ENCODE results near the gene DBF4B. TPM values are rescaled to one million over a fixed set of nuclear protein-coding genes. Genes with fewer than 3 reads are reported as not detected.

DBF4B gene
- total and polyA plus RNA-seq, 2 of the 13 experiments (the other 11 are each of a cell fraction or from before 2014, with no cell fraction given), result 11.7 to 13.2 TPM

DNA sequence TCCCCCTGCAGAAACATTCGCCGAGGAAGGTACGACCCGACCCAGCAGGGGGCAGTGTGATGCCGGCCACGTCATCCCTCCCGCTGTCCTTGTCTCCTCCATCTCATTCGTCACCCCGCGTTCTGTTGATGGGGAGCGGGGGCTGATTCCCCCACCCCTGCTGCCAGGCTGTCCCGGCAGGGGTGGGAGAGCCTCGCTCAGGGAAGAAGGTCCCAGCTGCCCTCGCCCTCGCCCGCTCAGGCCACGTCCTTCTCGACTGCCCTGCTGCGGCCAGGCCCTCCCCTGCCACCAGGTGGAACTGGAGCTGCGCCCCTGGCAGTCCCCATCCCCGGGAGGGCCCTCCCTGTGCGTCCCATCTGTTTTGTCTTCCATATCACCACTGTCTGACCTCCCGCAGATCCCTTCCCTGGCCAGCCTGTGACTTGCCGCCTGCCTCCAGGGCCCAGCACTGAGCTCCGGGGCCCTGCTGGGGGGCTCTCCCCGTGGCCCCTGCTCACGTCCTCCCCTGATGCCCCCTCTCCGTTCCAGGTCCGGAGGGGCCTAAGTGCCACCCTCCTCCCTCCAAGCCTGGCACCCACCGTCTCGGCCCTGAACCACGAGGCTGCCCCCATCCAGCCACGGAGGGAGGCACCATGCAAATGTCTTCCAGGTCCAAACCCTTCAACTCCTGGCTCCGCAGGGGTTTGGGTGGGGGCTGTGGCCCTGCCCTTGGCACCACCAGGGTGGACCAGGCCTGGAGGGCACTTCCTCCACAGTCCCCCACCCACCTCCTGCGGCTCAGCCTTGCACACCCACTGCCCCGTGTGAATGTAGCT is 71.0 kb downstream of the DBF4B start (continued):
- no peak for TF ChIP-seq HMG20A (CRISPR knock-in tag; IDR thresholded peaks at IDR 0.05; ENCODE audit: borderline replicate concordance)
- TF ChIP-seq CHCHD3 (CRISPR knock-in tag; IDR thresholded peaks at IDR 0.05), result no peak
- TF ChIP-seq ZNF562 (CRISPR knock-in tag; IDR thresholded peaks at IDR 0.05; ENCODE audit: borderline replicate concordance), result no peak
- TF ChIP-seq, protein P1, sequence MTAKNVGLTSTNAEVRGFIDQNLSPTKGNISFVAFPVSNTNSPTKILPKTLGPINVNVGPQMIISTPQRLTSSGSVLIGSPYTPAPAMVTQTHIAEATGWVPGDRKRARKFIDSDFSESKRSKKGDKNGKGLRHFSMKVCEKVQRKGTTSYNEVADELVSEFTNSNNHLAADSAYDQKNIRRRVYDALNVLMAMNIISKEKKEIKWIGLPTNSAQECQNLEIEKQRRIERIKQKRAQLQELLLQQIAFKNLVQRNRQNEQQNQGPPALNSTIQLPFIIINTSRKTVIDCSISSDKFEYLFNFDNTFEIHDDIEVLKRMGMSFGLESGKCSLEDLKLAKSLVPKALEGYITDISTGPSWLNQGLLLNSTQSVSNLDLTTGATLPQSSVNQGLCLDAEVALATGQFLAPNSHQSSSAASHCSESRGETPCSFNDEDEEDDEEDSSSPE (CRISPR knock-in tag; IDR thresholded peaks at IDR 0.05), result no peak
- no peak for TF ChIP-seq KAT2B (IDR thresholded peaks at IDR 0.05; ENCODE audit: borderline replicate concordance, low read depth, low read length)
- TF ChIP-seq, protein P2, sequence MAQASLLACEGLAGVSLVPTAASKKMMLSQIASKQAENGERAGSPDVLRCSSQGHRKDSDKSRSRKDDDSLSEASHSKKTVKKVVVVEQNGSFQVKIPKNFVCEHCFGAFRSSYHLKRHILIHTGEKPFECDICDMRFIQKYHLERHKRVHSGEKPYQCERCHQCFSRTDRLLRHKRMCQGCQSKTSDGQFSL (CRISPR knock-in tag; IDR thresholded peaks at IDR 0.05), result no peak; the same call in 1 of the 2 replicates
- no peak for TF ChIP-seq ZNF33A (CRISPR knock-in tag; IDR thresholded peaks at IDR 0.05; ENCODE audit: borderline replicate concordance)
- no peak for TF ChIP-seq ISX (CRISPR knock-in tag; conservative IDR thresholded peaks at IDR 0.05)
- peak; percentile 82 for TF ChIP-seq STAG1 (CRISPR knock-in tag; IDR thresholded peaks at IDR 0.05)
- TF ChIP-seq ZFP36L2 (CRISPR knock-in tag; IDR thresholded peaks at IDR 0.05), result no peak
- 0 out of 2 replicates have a peak, but pooled peaks have one; percentile 20 for TF ChIP-seq DR1 (CRISPR knock-in tag; IDR thresholded peaks at IDR 0.05)
- no peak for TF ChIP-seq CEBPB (IDR thresholded peaks at IDR 0.05; ENCODE audit: borderline replicate concordance, low read depth, low read length)
- TF ChIP-seq, protein P3, sequence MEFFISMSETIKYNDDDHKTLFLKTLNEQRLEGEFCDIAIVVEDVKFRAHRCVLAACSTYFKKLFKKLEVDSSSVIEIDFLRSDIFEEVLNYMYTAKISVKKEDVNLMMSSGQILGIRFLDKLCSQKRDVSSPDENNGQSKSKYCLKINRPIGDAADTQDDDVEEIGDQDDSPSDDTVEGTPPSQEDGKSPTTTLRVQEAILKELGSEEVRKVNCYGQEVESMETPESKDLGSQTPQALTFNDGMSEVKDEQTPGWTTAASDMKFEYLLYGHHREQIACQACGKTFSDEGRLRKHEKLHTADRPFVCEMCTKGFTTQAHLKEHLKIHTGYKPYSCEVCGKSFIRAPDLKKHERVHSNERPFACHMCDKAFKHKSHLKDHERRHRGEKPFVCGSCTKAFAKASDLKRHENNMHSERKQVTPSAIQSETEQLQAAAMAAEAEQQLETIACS (CRISPR knock-in tag; IDR thresholded peaks at IDR 0.05), result no peak
- TF ChIP-seq, protein P4, sequence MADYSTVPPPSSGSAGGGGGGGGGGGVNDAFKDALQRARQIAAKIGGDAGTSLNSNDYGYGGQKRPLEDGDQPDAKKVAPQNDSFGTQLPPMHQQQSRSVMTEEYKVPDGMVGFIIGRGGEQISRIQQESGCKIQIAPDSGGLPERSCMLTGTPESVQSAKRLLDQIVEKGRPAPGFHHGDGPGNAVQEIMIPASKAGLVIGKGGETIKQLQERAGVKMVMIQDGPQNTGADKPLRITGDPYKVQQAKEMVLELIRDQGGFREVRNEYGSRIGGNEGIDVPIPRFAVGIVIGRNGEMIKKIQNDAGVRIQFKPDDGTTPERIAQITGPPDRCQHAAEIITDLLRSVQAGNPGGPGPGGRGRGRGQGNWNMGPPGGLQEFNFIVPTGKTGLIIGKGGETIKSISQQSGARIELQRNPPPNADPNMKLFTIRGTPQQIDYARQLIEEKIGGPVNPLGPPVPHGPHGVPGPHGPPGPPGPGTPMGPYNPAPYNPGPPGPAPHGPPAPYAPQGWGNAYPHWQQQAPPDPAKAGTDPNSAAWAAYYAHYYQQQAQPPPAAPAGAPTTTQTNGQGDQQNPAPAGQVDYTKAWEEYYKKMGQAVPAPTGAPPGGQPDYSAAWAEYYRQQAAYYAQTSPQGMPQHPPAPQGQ (CRISPR knock-in tag; IDR thresholded peaks at IDR 0.05; ENCODE audit: borderline replicate concordance), result no peak
- peak; percentile 13; the same call in 1 of the 3 replicates for TF ChIP-seq MXI1 (IDR thresholded peaks at IDR 0.05; ENCODE audit: borderline replicate concordance, low read depth, low read length)
- TF ChIP-seq, protein P5, sequence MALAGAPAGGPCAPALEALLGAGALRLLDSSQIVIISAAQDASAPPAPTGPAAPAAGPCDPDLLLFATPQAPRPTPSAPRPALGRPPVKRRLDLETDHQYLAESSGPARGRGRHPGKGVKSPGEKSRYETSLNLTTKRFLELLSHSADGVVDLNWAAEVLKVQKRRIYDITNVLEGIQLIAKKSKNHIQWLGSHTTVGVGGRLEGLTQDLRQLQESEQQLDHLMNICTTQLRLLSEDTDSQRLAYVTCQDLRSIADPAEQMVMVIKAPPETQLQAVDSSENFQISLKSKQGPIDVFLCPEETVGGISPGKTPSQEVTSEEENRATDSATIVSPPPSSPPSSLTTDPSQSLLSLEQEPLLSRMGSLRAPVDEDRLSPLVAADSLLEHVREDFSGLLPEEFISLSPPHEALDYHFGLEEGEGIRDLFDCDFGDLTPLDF (CRISPR knock-in tag; IDR thresholded peaks at IDR 0.05), result no peak
- TF ChIP-seq ZNF263 (CRISPR knock-in tag; IDR thresholded peaks at IDR 0.05), result peak; percentile 60
- peak; percentile 16; the same call in 1 of the 2 replicates for TF ChIP-seq CBX5 (CRISPR knock-in tag; IDR thresholded peaks at IDR 0.05; ENCODE audit: borderline replicate concordance)
- no peak for TF ChIP-seq ZSCAN29 (CRISPR knock-in tag; conservative IDR thresholded peaks at IDR 0.05)
- 0 out of 2 replicates have a peak, but pooled peaks have one; percentile 20 for TF ChIP-seq ZNF547 (CRISPR knock-in tag; IDR thresholded peaks at IDR 0.05)
- TF ChIP-seq, protein P6, sequence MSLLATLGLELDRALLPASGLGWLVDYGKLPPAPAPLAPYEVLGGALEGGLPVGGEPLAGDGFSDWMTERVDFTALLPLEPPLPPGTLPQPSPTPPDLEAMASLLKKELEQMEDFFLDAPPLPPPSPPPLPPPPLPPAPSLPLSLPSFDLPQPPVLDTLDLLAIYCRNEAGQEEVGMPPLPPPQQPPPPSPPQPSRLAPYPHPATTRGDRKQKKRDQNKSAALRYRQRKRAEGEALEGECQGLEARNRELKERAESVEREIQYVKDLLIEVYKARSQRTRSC (CRISPR knock-in tag; IDR thresholded peaks at IDR 0.05; ENCODE audit: low read depth), result 0 out of 2 replicates have a peak, but pooled peaks have one; percentile 64
- no peak for TF ChIP-seq RORA (CRISPR knock-in tag; IDR thresholded peaks at IDR 0.05)
- no peak for TF ChIP-seq ZNF782 (CRISPR knock-in tag; IDR thresholded peaks at IDR 0.05; ENCODE audit: borderline replicate concordance)

All from HepG2 (cell line).